ENCODE results near the gene MTHFD2L.

The MTHFD2L gene

DNA sequence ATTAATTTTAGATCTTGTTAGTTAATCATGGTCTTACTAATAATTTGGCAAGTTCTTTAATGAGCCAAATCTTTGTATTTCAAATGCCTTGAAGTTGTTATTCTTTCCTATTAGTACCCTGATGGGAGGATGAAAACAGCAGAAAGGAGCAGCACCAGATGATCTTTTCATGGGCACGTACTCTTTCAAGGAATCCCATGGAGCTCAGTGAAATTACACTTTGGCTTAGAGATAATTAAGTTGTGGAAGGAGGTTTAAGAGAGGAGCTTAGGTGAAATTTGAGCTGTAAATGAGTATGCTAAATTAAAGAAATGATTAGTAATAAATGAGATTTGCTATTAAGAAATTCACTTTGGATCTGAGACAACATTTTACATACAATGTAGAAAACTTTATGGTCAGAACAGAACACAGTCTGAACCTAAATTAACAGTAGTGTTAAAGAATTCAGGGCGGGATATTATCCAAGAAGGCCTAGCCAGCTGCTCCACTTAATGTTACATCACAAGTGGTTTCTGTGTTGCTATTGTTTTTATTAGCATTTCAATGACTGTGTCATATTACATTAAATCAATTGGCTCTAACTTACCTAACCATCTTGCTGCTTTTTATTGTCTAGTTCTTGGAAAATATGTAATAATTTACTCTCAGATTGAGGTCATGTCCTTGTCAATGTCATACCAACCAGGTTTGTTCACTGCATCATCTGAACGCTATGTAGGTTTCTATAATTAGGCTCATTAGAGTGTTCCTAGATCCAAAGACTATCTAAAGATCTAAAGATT lies 3.9 kb downstream of the MTHFD2L start:
- TF ChIP-seq, protein P1, sequence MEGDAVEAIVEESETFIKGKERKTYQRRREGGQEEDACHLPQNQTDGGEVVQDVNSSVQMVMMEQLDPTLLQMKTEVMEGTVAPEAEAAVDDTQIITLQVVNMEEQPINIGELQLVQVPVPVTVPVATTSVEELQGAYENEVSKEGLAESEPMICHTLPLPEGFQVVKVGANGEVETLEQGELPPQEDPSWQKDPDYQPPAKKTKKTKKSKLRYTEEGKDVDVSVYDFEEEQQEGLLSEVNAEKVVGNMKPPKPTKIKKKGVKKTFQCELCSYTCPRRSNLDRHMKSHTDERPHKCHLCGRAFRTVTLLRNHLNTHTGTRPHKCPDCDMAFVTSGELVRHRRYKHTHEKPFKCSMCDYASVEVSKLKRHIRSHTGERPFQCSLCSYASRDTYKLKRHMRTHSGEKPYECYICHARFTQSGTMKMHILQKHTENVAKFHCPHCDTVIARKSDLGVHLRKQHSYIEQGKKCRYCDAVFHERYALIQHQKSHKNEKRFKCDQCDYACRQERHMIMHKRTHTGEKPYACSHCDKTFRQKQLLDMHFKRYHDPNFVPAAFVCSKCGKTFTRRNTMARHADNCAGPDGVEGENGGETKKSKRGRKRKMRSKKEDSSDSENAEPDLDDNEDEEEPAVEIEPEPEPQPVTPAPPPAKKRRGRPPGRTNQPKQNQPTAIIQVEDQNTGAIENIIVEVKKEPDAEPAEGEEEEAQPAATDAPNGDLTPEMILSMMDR (IDR thresholded peaks at IDR 0.05; ENCODE audit: unreplicated experiment in 3 of 3) = no peak
- peak overlapping the region in 2 of 3 experiments; percentile 18 to 46 for H3K27ac Mint-ChIP-seq
- H3K27me3 Mint-ChIP-seq (ENCODE audit: low read depth) = no peaks in the 10 kb centered on the region
- peaks cover 39% of the 10 kb centered on the region for H3K4me1 Mint-ChIP-seq
- no peaks in the 10 kb centered on the region for H3K9me3 Mint-ChIP-seq
- H3K4me3 Mint-ChIP-seq = no peak overlapping the region
- peaks cover 15% of the 10 kb centered on the region for H3K36me3 Mint-ChIP-seq (ENCODE audit: low read depth)

GRCh38 chr4:74166135-74166534 lies 8.2 kb downstream of the MTHFD2L start:
- H3K27ac Mint-ChIP-seq = no peak overlapping the region
- no peaks in the 10 kb centered on the region for H3K27me3 Mint-ChIP-seq (ENCODE audit: low read depth)
- peaks cover 12% of the 10 kb centered on the region for H3K4me1 Mint-ChIP-seq
- no peaks in the 10 kb centered on the region for H3K9me3 Mint-ChIP-seq
- no peak overlapping the region for H3K4me3 Mint-ChIP-seq
- peaks cover 10% of the 10 kb centered on the region for H3K36me3 Mint-ChIP-seq (ENCODE audit: low read depth)
- TF ChIP-seq, protein P1 (IDR thresholded peaks at IDR 0.05; ENCODE audit: unreplicated experiment in 3 of 3) = no peak

- Mint-ChIP-seq H3K36me3 (ENCODE audit: low read depth) (peaks cover 4% of the 10 kb centered on the region), H3K9me3 (no peaks in the 10 kb centered on the region), H3K27me3 (ENCODE audit: low read depth) (no peaks in the 10 kb centered on the region), H3K4me1 (peaks cover 6% of the 10 kb centered on the region), H3K4me3 (no peak overlapping the region), H3K27ac (no peak overlapping the region)
- TF ChIP-seq, protein P1 (IDR thresholded peaks at IDR 0.05; ENCODE audit: unreplicated experiment in 3 of 3) = no peak
Measured at GRCh38 chr4:74166818-74167217, 8.9 kb downstream of the MTHFD2L start.

GRCh38 chr4:74167585-74167984 lies 9.7 kb downstream of the MTHFD2L start:
- no peaks in the 10 kb centered on the region for H3K4me1 Mint-ChIP-seq
- no peaks in the 10 kb centered on the region for H3K36me3 Mint-ChIP-seq (ENCODE audit: low read depth)

DNA sequence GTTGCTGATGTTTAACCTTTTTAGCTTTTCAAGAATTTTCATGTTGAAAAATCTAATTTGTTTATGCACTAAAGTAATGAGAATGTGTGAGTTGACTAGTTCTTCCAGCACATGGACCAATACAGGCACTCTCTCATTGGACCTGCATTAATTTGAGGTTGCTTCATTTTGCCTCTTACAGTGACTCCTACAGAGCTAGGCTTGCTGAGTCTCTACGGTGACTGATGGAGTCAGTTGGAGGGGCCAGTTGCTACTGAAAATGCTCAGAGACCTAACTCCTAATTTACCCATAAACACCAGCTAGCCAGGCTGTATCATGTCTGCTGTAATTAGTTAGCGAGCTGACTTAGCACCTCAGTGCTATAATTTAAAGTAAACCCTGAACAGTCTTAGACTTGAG lies 10.9 kb downstream of the MTHFD2L start:
- no peak overlapping the region for H3K27ac Mint-ChIP-seq
- no peaks in the 10 kb centered on the region for H3K9me3 Mint-ChIP-seq
- no peak overlapping the region for H3K4me3 Mint-ChIP-seq
- no peaks in the 10 kb centered on the region for H3K4me1 Mint-ChIP-seq
- no peaks in the 10 kb centered on the region for H3K36me3 Mint-ChIP-seq (ENCODE audit: low read depth)
- H3K27me3 Mint-ChIP-seq (ENCODE audit: low read depth) = no peaks in the 10 kb centered on the region
- TF ChIP-seq, protein P1 (IDR thresholded peaks at IDR 0.05; ENCODE audit: unreplicated experiment in 3 of 3) = no peak

More at GRCh38 chr4:74167585-74167984, 9.7 kb downstream of the MTHFD2L start:
- Mint-ChIP-seq H3K4me3 (no peak overlapping the region), H3K27me3 (ENCODE audit: low read depth) (no peaks in the 10 kb centered on the region), H3K27ac (peak overlapping the region in 1 of 3 experiments; percentile 32), H3K9me3 (no peaks in the 10 kb centered on the region)
- TF ChIP-seq, protein P1 (IDR thresholded peaks at IDR 0.05; ENCODE audit: unreplicated experiment in 3 of 3) = no peak

DNA sequence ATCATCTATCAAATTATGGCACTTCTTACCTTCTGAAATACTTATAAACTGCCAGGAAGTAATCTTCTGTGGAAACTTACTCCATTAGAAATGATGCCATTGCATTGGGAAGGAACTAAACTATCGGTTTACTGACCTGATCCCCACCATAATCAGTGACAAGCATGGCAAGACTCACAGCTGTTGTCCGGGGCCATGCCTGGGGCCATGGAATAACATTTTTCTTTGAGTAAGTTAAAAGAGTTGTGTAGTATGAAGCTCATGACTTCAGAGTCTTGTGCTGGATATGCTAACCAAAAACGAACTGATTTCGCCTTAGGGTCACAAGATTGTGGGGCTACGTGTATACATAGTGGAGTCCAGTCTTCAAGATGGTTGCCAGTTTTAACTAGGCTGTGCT lies 15.4 kb downstream of the MTHFD2L start:
- H3K9me3 Mint-ChIP-seq = no peaks in the 10 kb centered on the region
- no peak overlapping the region for H3K27ac Mint-ChIP-seq

More for the DNA sequence above, 15.4 kb downstream of the MTHFD2L start:
- Mint-ChIP-seq H3K36me3 (ENCODE audit: low read depth) (no peaks in the 10 kb centered on the region), H3K27me3 (ENCODE audit: low read depth) (no peaks in the 10 kb centered on the region), H3K4me3 (no peak overlapping the region), H3K4me1 (no peaks in the 10 kb centered on the region)
- TF ChIP-seq, protein P1 (IDR thresholded peaks at IDR 0.05; ENCODE audit: unreplicated experiment in 3 of 3) = no peak
